A549 treated with RU486 at 1 μM for 4 hours (cell line): ENCODE data around the gene CEPT1. TPM values are rescaled to one million over a fixed set of nuclear protein-coding genes. Genes with fewer than 3 reads are reported as not detected.

Experiments used
- total RNA-seq: library from RNA; stranded (reverse); fragments of 200-300 nt; extraction: Qiagen RNA extraction; gene quantifications from 5 replicates; pipeline ENCODE4 v1.2.3, GENCODE V29; 2022; ENCODE audit warnings: low read depth

CEPT1 gene
- total RNA-seq = 9.3 to 13.1 TPM (median 11.9 TPM) in 5 replicates

GRCh38 chr1:111139956-111140679, at the start of gene CEPT1, which contains the start of gene DRAM2:
Gene CEPT1, plus strand, starts transcription at chr1:111140223. Its CDS starts 7,492 bp downstream, at chr1:111147715.
Gene DRAM2, minus strand, starts transcription at chr1:111140093. Its CDS starts 8,539 bp downstream, at chr1:111131554.

GRCh38 chr1:111199881-111200801, 60.1 kb downstream of the CEPT1 start, which contains the start of gene DENND2D:
Gene DENND2D, minus strand, starts transcription at chr1:111200646. Its CDS starts 187 bp downstream, at chr1:111200459.

GRCh38 chr1:111227434-111227833, 87.4 kb downstream of the CEPT1 start, which contains the start of gene CHI3L2:
Gene CHI3L2, plus strand, starts transcription at chr1:111227713. Its CDS starts 17 bp downstream, at chr1:111227730.

Other genes with a start within 250 kb of the CEPT1 start
- gene LRIF1, start 176.3 kb upstream of the CEPT1 start, total RNA-seq = 12.1 to 23.0 TPM (median 19.3 TPM) in 5 replicates
- gene DRAM2, start 130 bp upstream of the CEPT1 start, total RNA-seq = 12.1 to 24.2 TPM (median 22.1 TPM) in 5 replicates
- gene DENND2D, start 60.4 kb downstream of the CEPT1 start, total RNA-seq = 0.80 to 1.9 TPM (median 1.5 TPM) in 5 replicates
- gene CHI3L2, start 87.5 kb downstream of the CEPT1 start, total RNA-seq = 0.15 to 0.64 TPM (median 0.41 TPM) in 4 of 5 replicates, not detected in the other
- gene CHIA, start 150.6 kb downstream of the CEPT1 start, total RNA-seq = not detected in 5 replicates